Measurements from ENCODE around the gene DNAJC5.

DNAJC5 gene

GRCh38 chr20:63943808-63944077, 48.8 kb downstream of the DNAJC5 start:
- no peak overlapping the region for H3K27ac ChIP-seq
- no peak overlapping the region for H2AFZ ChIP-seq (ENCODE audit: low read depth)
- no peak overlapping the region for H3K9ac ChIP-seq
- no peaks in the 10 kb centered on the region for H3K36me3 ChIP-seq (ENCODE audit: insufficient read depth)
- no peak for TF ChIP-seq CTCF (conservative IDR thresholded peaks at IDR 0.05; ENCODE audit: low read depth, low read length)
- no peak overlapping the region for H3K4me3 ChIP-seq (IDR thresholded peaks at IDR 0.05; ENCODE audit: insufficient read depth, low read depth, low read length)
- H3K27me3 ChIP-seq (ENCODE audit: insufficient read depth, low read depth) = no peaks in the 10 kb centered on the region
- peaks cover 1% of the 10 kb centered on the region; the same call in 1 of the 2 replicates for H4K20me1 ChIP-seq (ENCODE audit: insufficient read depth)
- H3K4me1 ChIP-seq (ENCODE audit: low read depth, poor library complexity, severe bottlenecking) = no peaks in the 10 kb centered on the region
- no peak overlapping the region for H3K4me2 ChIP-seq
- peaks cover 19% of the 10 kb centered on the region; the same call in 1 of the 2 replicates for H3K79me2 ChIP-seq (ENCODE audit: insufficient read depth, low read depth)

- peaks cover 24% of the 10 kb centered on the region; the same call in 1 of the 2 replicates for H3K79me2 ChIP-seq (ENCODE audit: insufficient read depth, low read depth)
- no peak overlapping the region for H3K4me2 ChIP-seq
- H3K27ac ChIP-seq = no peak overlapping the region
- no peaks in the 10 kb centered on the region for H3K27me3 ChIP-seq (ENCODE audit: insufficient read depth, low read depth)
- H4K20me1 ChIP-seq (ENCODE audit: insufficient read depth) = peaks cover 7% of the 10 kb centered on the region; the same call in 1 of the 2 replicates
- TF ChIP-seq CTCF (conservative IDR thresholded peaks at IDR 0.05; ENCODE audit: low read depth, low read length) = no peak
- H3K36me3 ChIP-seq (ENCODE audit: insufficient read depth) = no peaks in the 10 kb centered on the region
- H3K4me1 ChIP-seq (ENCODE audit: low read depth, poor library complexity, severe bottlenecking) = no peaks in the 10 kb centered on the region
- H3K9ac ChIP-seq = no peak overlapping the region
- no peak overlapping the region for H2AFZ ChIP-seq (ENCODE audit: low read depth)
- H3K4me3 ChIP-seq (IDR thresholded peaks at IDR 0.05; ENCODE audit: insufficient read depth, low read depth, low read length) = no peak overlapping the region
These were observed 49.4 kb downstream of the DNAJC5 start for GRCh38 chr20:63944078-63944941.

GRCh38 chr20:63945031-63945658, 50.2 kb downstream of the DNAJC5 start:
- Histone ChIP-seq H3K36me3 (ENCODE audit: insufficient read depth) (no peaks in the 10 kb centered on the region), H3K79me2 (ENCODE audit: insufficient read depth, low read depth) (peaks cover 32% of the 10 kb centered on the region; the same call in 1 of the 2 replicates)

More at GRCh38 chr20:63945031-63945658, 50.2 kb downstream of the DNAJC5 start:
- Histone ChIP-seq H2AFZ (ENCODE audit: low read depth) (no peak overlapping the region), H3K4me1 (ENCODE audit: low read depth, poor library complexity, severe bottlenecking) (no peaks in the 10 kb centered on the region), H3K4me3 (IDR thresholded peaks at IDR 0.05; ENCODE audit: insufficient read depth, low read depth, low read length) (no peak overlapping the region), H3K4me2 (no peak overlapping the region), H3K9ac (no peak overlapping the region), H4K20me1 (ENCODE audit: insufficient read depth) (peaks cover 9% of the 10 kb centered on the region; the same call in 1 of the 2 replicates), H3K27ac (no peak overlapping the region), H3K27me3 (ENCODE audit: insufficient read depth, low read depth) (no peaks in the 10 kb centered on the region)
- no peak for TF ChIP-seq CTCF (conservative IDR thresholded peaks at IDR 0.05; ENCODE audit: low read depth, low read length)
